Type B pancreatic cell (in vitro differentiated cells): ENCODE measurements around the gene ATP2C1. TPM values are rescaled to one million over a fixed set of nuclear protein-coding genes. Genes with fewer than 3 reads are reported as not detected.

ENCODE experiments used
- DNase-seq: peaks from one replicate; pipeline ENCODE4 v3.0.0; 2021; ENCODE audit warnings: mixed read lengths; ENCODE audit not compliant: unreplicated experiment; ENCODE audit errors: extremely low spot score
- H3K27ac Mint-ChIP-seq: 2 replicates; pipeline ENCODE4 v1.8.0; 2021; ENCODE audit warnings: mild to moderate bottlenecking, mixed read lengths
- H3K27me3 Mint-ChIP-seq: 2 replicates; pipeline ENCODE4 v1.8.0; 2021; ENCODE audit warnings: mixed read lengths
- H3K36me3 Mint-ChIP-seq: 2 replicates; pipeline ENCODE4 v1.8.0; 2021; ENCODE audit warnings: mixed read lengths
- H3K4me1 Mint-ChIP-seq: one replicate; pipeline ENCODE4 v1.8.0; 2021; ENCODE audit warnings: mixed read lengths; ENCODE audit not compliant: unreplicated experiment
- H3K4me3 Mint-ChIP-seq: 2 replicates; pipeline ENCODE4 v1.8.0; 2021; ENCODE audit warnings: mild to moderate bottlenecking, mixed read lengths
- H3K9me3 Mint-ChIP-seq: 2 replicates; pipeline ENCODE4 v1.8.0; 2021; ENCODE audit warnings: mixed read lengths
- CTCF ChIP-seq: fragments of 200-600 bp; sonication (generic); conservative IDR thresholded peaks from 2 replicates; pipeline ENCODE4 v1.5.0; 2021; ENCODE audit warnings: antibody characterized with exemption, mild to moderate bottlenecking
- total RNA-seq: library from RNA; stranded (reverse); gene quantifications from 2 replicates; pipeline ENCODE4 v1.2.1, GENCODE V29; 2021; ENCODE audit warnings: low replicate concordance

Gene ATP2C1
- total RNA-seq, 1 donor from 2014 or later, result 81.0 TPM

- Mint-ChIP-seq H3K9me3 (no peaks in the 10 kb centered on the region), H3K27ac (peak within 1 kb of the TSS; percentile 95), H3K27me3 (no peaks in the 10 kb centered on the region), H3K4me3 (peak within 1 kb of the TSS; percentile 94), H3K4me1 (peaks cover 31% of the 10 kb centered on the region), H3K36me3 (peaks cover 24% of the 10 kb centered on the region)
- TF ChIP-seq CTCF, result no peak
- DNase-seq, result peak; percentile 88
Measured at GRCh38 chr3:131026321-131027151, 132.7 kb downstream of the ATP2C1 start, which contains the start of the genes ASTE1 and NEK11. Gene ASTE1, minus strand, starts transcription at chr3:131026825. Its CDS starts 1,519 bp downstream, at chr3:131025306. Gene NEK11, plus strand, starts transcription at chr3:131026877. Its CDS starts 2,832 bp downstream, at chr3:131029709.

DNA sequence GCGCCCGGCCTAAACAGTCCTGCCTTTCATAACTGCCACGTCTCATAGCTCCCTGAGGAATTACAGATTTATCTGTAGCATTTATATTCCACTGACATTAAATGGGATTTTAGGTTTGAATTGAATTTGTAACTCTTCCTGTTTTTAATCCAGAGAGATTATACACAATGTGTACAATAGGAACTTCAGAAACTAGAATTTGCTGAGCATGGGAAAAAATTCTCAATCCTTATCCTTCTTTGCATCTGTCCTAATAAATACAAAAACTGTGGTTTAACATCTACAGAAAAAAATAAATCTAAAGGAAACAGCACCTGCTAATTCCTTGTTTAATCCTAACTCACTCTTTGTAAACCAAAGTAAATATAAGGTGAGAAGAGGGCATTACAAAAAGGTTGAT lies 135.0 kb downstream of the ATP2C1 start:
- DNase-seq, result no peak
- TF ChIP-seq CTCF, result no peak
- Mint-ChIP-seq H3K27ac (no peak overlapping the region), H3K9me3 (no peaks in the 10 kb centered on the region), H3K36me3 (peaks cover 24% of the 10 kb centered on the region), H3K4me1 (peaks cover 32% of the 10 kb centered on the region), H3K4me3 (peak overlapping the region; percentile 11), H3K27me3 (no peaks in the 10 kb centered on the region)

DNA sequence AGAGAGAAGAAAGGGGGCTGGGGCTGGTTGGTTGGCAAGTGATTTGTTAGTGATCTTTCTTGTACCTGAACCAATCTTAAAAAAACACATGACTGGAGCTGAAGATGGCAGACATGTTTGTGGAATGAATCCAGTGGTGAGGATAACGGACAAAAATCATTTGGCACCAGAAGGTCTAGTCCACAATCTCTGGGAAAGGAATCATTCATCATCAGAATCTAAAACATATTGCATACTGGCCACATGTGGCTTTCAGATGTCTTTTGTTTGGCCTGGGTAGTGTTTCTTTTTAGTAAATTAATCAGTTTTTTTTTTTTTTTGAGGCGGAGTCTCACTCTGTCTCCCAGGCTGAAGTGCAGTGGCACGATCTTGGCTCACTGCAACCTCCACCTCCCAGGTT lies 137.8 kb downstream of the ATP2C1 start:
- peaks cover 16% of the 10 kb centered on the region for H3K4me1 Mint-ChIP-seq
- TF ChIP-seq CTCF, result no peak
- no peak overlapping the region for H3K27ac Mint-ChIP-seq
- DNase-seq, result no peak
- H3K36me3 Mint-ChIP-seq, result peaks cover 12% of the 10 kb centered on the region
- H3K9me3 Mint-ChIP-seq, result no peaks in the 10 kb centered on the region
- no peaks in the 10 kb centered on the region for H3K27me3 Mint-ChIP-seq
- H3K4me3 Mint-ChIP-seq, result no peak overlapping the region

DNA sequence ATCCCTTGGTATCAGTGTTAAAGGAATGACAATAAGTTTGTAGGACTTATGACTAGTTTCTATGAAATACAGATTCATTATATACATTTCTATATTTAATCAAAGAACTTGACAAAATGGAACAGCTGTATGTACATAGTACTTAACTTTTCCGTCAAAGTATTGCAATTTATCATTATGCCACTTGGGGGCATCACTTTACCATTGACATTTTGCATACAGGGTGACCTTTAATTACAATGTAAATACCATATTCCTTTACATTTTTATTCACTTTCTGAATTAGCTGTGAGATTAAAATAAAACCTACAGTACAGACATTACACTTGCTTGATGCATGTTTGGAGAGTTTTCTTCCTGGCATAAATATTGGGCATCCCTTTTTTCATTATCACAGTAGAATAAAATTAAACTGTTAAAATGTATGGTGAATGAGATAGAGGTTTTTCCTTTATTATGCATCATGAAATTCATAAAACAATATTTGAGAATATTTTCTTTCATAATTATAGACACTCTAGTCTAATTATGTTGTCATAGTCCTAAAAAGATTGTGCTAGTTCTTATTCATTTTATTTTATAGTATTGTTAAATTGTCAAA lies 139.7 kb downstream of the ATP2C1 start:
- no peaks in the 10 kb centered on the region for H3K9me3 Mint-ChIP-seq

DNA sequence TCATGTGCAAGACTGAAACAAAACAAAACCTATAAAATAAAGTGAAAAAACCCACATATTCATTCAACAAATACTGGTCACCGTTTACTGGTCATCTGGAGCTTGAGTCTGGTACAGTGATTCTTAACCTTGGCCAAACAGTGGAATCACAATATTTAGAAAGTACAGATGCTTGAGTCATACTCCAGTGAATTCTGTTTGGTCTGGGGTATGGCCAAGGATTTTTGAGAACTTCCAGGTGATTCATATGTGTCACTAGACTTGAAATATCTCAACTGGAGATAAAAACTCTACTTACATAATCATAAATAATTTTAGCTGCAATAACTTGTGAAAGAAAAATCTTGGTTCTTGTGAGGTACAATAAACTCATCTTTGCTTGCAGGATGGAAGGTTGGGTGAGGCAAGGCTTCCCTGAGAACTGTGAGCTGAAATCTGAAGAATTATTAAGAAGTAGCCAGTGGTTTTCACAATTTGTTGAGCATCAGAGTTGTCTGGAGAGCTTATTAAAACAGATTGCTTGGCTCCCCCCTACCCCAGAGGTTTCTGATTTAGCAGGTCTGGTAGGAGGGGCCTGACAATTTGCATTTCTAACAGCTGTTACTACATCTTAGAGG lies 142.4 kb downstream of the ATP2C1 start:
- H3K4me1 Mint-ChIP-seq, result peaks cover 8% of the 10 kb centered on the region
- no peak for DNase-seq
- H3K27ac Mint-ChIP-seq, result no peak overlapping the region

More for the DNA sequence above, 139.7 kb downstream of the ATP2C1 start:
- Mint-ChIP-seq H3K27me3 (no peaks in the 10 kb centered on the region), H3K36me3 (peaks cover 12% of the 10 kb centered on the region), H3K4me3 (no peak overlapping the region), H3K27ac (no peak overlapping the region), H3K4me1 (peaks cover 9% of the 10 kb centered on the region)
- no peak for DNase-seq
- peak; percentile 86 for TF ChIP-seq CTCF

More for the DNA sequence above, 142.4 kb downstream of the ATP2C1 start:
- Mint-ChIP-seq H3K36me3 (peaks cover 8% of the 10 kb centered on the region), H3K4me3 (no peak overlapping the region), H3K9me3 (no peaks in the 10 kb centered on the region), H3K27me3 (no peaks in the 10 kb centered on the region)
- TF ChIP-seq CTCF, result no peak
